H1 (cell line): Measurements from ENCODE around the gene RIOK3. TPM values are rescaled to one million over a fixed set of nuclear protein-coding genes. Genes with fewer than 3 reads are reported as not detected.

ENCODE experiments used
- ATF2 ChIP-seq: IDR thresholded peaks from 2 replicates; pipeline ENCODE4 v1.6.1; 2012; ENCODE audit warnings: low read length, inconsistent platforms
- CBX8 ChIP-seq: fragments of 300-800, 300-1000 bp; sonication (generic); IDR thresholded peaks from 2 replicates; pipeline ENCODE4 v1.7.1; 2016; ENCODE audit warnings: low read depth, low read length, borderline replicate concordance
- E2F6 ChIP-seq: IDR thresholded peaks from 2 replicates; pipeline ENCODE4 v1.6.1; 2012; ENCODE audit warnings: inconsistent platforms
- PHF8 ChIP-seq: fragments of 200-600 bp; sonication (generic); conservative IDR thresholded peaks from 2 replicates; pipeline ENCODE4 v1.7.1; 2012; ENCODE audit warnings: low read depth, mild to moderate bottlenecking, inconsistent platforms, low read length, moderate library complexity
- POLR2AphosphoS5 ChIP-seq: IDR thresholded peaks from 2 replicates; pipeline ENCODE4 v1.6.1; 2011; ENCODE audit warnings: low read depth, low read length
- TBP ChIP-seq: IDR thresholded peaks from 2 replicates; pipeline ENCODE4 v1.6.1; 2011; ENCODE audit warnings: low read depth, low read length, improper control_type of control experiment
- TEAD4 ChIP-seq: IDR thresholded peaks from 2 replicates; pipeline ENCODE4 v1.6.1; 2012; ENCODE audit warnings: low read depth, low read length, inconsistent platforms, mixed read lengths
- polyA plus RNA-seq, 7 experiments: library from polyadenylated mRNA; depleted of rRNA in 3 of 7; stranded (reverse) in 5 of 7; unstranded in 2 of 7; fragments of >200 nt in 5 of 7; fragments of 200-250 nt in 2 of 7; gene quantifications; 1 replicate in 5 of 7; 2 replicates in 1 of 7; 4 replicates in 1 of 7; pipeline versions ENCODE4 v1.2.1 to v1.2.3, GENCODE V29; 2011 to 2013; ENCODE audit warnings: missing spikeins in 2 of 7, mixed read lengths in 2 of 7
- total RNA-seq: library from RNA; stranded (reverse); fragmentation: NEBNext Ultra II Directional; extraction: Animal tissue kit (Norgen Biotek cat#: 25700); gene quantifications from 2 replicates; pipeline ENCODE4 v1.2.1, GENCODE V29; 2021

RIOK3 gene
- total and polyA plus RNA-seq, 2 of the 8 experiments (the other 6 are each of a cell fraction or from before 2014, with no cell fraction given) = 7.5 to 24.3 TPM

GRCh38 chr18:23458830-23459529 is 5.9 kb downstream of the RIOK3 start (continued):
- TF ChIP-seq ATF2 (no peak), E2F6 (no peak), TBP (no peak), TEAD4 (no peak), CBX8 (no peak), POLR2AphosphoS5 (no peak), PHF8 (no peak)
